ENCODE data around the gene ODAM. TPM values are rescaled to one million over a fixed set of nuclear protein-coding genes. Genes with fewer than 3 reads are reported as not detected.
"Not testable (repeated sequence)": the region's sequence is repeated elsewhere in the genome, so short reads cannot be mapped to it uniquely, and the experiment has no call there.

Gene ODAM
- total RNA-seq, 1 donor from 2014 or later: not detected

DNA sequence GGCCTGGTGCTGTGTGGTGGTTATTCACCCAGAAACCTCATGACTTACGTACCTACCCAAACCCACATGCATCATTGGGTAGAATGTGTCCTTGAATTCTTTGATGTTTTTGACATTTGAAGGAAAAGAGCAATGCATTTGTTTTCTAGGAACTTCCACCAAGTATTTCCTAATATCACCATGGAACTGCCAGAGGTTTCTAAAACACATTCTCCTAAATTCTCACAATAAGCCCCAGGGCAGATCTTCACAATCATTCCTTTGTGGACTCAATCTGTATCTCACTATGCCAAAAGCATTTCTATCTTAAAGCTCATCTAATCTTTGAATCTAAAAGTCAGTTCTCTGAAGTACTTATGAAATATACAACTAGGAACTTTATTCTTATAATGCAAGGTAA, 8.3 kb upstream of the ODAM start:
- H3K27me3 Mint-ChIP-seq (ENCODE audit: low read depth): no peaks in the 10 kb centered on the region
- no peaks in the 10 kb centered on the region for H3K36me3 Mint-ChIP-seq (ENCODE audit: low read depth)
- no peak overlapping the region for H3K27ac Mint-ChIP-seq
- no peaks in the 10 kb centered on the region for H3K4me1 Mint-ChIP-seq (ENCODE audit: low read depth)
- intact Hi-C loops (cut with micrococcal nuclease): loop anchor here (10.0 kb wide), 1 partner anchor 872 kb away; no protein-coding TSS in a partner anchor
- no peak overlapping the region for H3K4me3 Mint-ChIP-seq (ENCODE audit: low read depth)
- DNase-seq (ENCODE audit: low spot score): no peak
- no peaks in the 10 kb centered on the region for H3K9me3 Mint-ChIP-seq

DNA sequence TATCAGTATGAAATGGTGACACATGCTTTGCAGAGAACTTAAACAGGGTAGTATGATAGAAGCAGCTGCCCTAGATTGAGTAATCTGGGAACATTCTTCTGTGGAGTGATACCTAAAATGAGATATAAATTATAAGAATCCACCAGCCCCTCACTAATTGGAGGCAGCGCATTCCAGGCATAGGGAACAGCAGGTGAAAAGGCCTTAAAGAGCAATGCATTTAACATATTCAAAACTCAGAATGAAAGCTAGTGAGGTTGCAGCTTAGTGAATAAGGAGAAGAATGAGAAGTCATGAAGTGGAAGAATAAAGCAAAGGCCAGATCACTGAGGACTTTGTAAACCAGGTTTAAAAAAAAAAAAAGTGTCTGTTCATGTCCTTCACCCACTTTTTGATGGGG, 4.9 kb upstream of the ODAM start:
- DNase-seq (ENCODE audit: low spot score): no peak

DNA sequence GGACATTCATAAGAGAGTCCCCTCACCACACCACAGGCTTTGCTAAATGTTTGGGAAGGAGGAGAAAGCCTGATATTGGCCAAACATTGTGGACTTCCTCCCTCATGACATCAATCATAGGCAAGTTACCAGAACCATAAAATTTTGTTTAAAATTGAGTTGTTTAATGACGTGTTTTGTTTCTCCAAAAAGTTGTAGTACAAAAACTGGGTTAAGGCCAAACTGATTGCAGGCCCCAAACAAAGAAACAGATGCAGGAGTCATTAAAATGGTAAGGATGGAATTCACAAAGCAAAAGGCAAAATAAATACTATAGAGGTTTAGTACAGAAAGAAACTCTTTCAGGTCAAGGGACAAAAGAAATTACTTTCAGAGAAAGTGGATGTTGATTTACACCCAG, 3.9 kb upstream of the ODAM start:
- H3K4me3 Mint-ChIP-seq (ENCODE audit: low read depth): no peak overlapping the region
- intact Hi-C loops (cut with micrococcal nuclease): no loop called here
- no peaks in the 10 kb centered on the region for H3K27me3 Mint-ChIP-seq (ENCODE audit: low read depth)
- H3K36me3 Mint-ChIP-seq (ENCODE audit: low read depth): no peaks in the 10 kb centered on the region
- H3K4me1 Mint-ChIP-seq (ENCODE audit: low read depth): no peaks in the 10 kb centered on the region
- DNase-seq (ENCODE audit: low spot score): no peak
- no peaks in the 10 kb centered on the region for H3K9me3 Mint-ChIP-seq
- no peak overlapping the region for H3K27ac Mint-ChIP-seq

More for the DNA sequence above, 4.9 kb upstream of the ODAM start:
- no peaks in the 10 kb centered on the region for H3K27me3 Mint-ChIP-seq (ENCODE audit: low read depth)
- no peak overlapping the region for H3K27ac Mint-ChIP-seq
- intact Hi-C loops (cut with micrococcal nuclease): no loop called here
- no peaks in the 10 kb centered on the region for H3K36me3 Mint-ChIP-seq (ENCODE audit: low read depth)
- no peak overlapping the region for H3K4me3 Mint-ChIP-seq (ENCODE audit: low read depth)
- H3K4me1 Mint-ChIP-seq (ENCODE audit: low read depth): no peaks in the 10 kb centered on the region
- H3K9me3 Mint-ChIP-seq: no peaks in the 10 kb centered on the region

DNA sequence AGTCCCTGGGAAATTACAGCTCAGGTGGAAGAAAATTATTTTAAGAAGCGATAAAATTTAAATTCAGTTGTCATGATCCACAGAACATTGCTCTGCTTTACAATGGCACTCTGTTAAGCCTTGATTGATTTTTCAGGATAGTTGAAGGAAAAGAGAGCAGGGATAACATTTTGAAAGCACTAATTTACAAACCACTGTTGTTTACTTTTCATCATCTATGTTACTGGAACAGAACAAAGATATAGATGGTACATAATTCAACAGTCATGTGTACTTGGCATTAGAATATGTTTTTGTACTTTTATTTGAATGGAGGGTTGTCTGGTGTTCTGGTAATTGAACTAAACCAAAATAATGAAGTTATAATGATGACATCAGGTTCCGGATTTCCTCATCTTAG, 2.6 kb upstream of the ODAM start:
- Mint-ChIP-seq H3K36me3 (ENCODE audit: low read depth) (no peaks in the 10 kb centered on the region), H3K4me3 (ENCODE audit: low read depth) (no peak overlapping the region), H3K4me1 (ENCODE audit: low read depth) (no peaks in the 10 kb centered on the region), H3K9me3 (no peaks in the 10 kb centered on the region), H3K27me3 (ENCODE audit: low read depth) (no peaks in the 10 kb centered on the region), H3K27ac (no peak overlapping the region)
- DNase-seq (ENCODE audit: low spot score): no peak
- intact Hi-C loops (cut with micrococcal nuclease): no loop called here

DNA sequence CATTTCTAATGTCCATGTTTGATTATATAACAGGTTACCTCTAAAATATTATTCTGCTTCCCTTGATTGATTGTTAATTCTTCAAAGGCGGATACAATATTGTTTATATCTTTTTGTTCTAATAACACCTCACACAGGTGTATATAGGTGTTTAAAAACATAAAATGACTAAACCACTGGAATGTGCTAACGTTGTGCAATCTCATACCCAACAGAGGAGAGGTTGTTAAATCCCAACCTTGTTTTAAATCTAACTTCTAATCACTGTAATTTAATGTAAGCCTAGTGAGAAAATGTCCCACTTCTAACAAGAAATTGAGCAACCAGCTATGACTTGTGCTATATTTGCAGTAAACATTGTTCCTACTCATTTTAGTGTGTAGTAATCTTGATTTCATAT, 1.3 kb downstream of the ODAM start:
- Mint-ChIP-seq H3K4me1 (ENCODE audit: low read depth) (no peaks in the 10 kb centered on the region), H3K9me3 (no peaks in the 10 kb centered on the region), H3K36me3 (ENCODE audit: low read depth) (no peaks in the 10 kb centered on the region), H3K27me3 (ENCODE audit: low read depth) (no peaks in the 10 kb centered on the region), H3K4me3 (ENCODE audit: low read depth) (no peak overlapping the region), H3K27ac (no peak overlapping the region)
- no peak for DNase-seq (ENCODE audit: low spot score)
- intact Hi-C loops (cut with micrococcal nuclease): no loop called here

DNA sequence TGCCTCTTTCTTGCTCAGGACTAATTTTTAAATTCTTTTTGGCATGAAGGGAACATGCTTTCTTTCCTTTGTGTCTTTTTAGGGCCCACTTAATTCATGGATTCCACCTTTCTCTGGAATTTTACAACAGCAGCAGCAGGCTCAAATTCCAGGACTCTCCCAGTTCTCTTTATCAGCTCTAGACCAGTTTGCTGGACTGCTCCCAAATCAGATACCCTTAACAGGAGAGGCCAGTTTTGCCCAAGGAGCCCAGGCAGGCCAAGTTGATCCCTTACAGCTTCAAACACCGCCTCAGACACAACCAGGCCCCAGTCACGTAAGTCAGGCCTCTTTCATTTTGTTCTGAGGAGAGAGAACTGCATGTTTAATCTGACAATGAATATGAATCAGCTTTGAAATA, 2.3 kb downstream of the ODAM start:
- intact Hi-C loops (cut with micrococcal nuclease): no loop called here
- Mint-ChIP-seq H3K27me3 (ENCODE audit: low read depth) (no peaks in the 10 kb centered on the region), H3K4me3 (ENCODE audit: low read depth) (no peak overlapping the region), H3K9me3 (no peaks in the 10 kb centered on the region), H3K4me1 (ENCODE audit: low read depth) (no peaks in the 10 kb centered on the region), H3K36me3 (ENCODE audit: low read depth) (no peaks in the 10 kb centered on the region), H3K27ac (no peak overlapping the region)
- DNase-seq (ENCODE audit: low spot score): no peak

DNA sequence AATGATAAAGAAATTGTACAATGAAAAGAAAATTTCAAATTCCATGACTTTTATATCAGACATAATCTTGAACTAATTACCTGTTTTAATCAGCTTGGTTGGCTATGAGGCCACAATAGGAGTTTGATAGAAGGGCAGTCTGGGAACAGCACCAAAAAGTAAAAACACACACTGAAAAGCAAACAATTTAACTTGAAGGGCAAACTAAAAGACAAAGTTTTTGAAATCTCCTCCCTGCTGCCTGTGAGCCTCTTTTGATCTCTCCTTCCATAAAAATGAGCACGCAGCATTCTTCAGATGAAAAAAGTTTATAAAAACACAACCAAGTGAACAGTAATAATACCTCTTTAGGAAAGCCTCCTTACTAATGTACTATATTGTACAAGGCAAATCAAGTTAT, 8.1 kb downstream of the ODAM start:
- Mint-ChIP-seq H3K36me3 (ENCODE audit: low read depth) (no peaks in the 10 kb centered on the region), H3K9me3 (no peaks in the 10 kb centered on the region), H3K4me1 (ENCODE audit: low read depth) (no peaks in the 10 kb centered on the region), H3K4me3 (ENCODE audit: low read depth) (no peak overlapping the region), H3K27ac (no peak overlapping the region), H3K27me3 (ENCODE audit: low read depth) (no peaks in the 10 kb centered on the region)
- intact Hi-C loops (cut with micrococcal nuclease): no loop called here
- DNase-seq (ENCODE audit: low spot score): no peak

DNA sequence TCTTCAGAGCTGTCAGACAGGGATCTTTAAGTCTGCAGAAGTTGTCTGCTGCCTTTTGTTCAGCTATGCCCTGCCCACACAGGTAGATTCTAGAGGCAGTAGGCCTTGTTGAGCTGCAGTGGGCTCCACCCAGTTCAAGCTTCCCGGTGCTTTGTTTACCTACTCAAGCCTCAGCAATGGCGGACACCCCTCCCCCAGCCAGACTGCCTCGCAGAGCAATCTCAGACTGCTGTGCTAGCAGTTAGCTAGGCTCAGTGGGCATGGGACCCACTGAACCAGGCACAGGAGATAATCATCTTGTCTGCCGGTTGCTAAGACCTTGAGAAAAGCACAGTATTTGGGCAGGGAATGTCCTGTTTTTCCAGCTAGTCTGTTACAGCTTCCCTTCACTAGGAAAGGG, 17.2 kb downstream of the ODAM start:
- intact Hi-C loops (cut with micrococcal nuclease); H3K4me3 Mint-ChIP-seq (ENCODE audit: low read depth); H3K4me1 Mint-ChIP-seq (ENCODE audit: low read depth); H3K27me3 Mint-ChIP-seq (ENCODE audit: low read depth); H3K27ac Mint-ChIP-seq; DNase-seq (ENCODE audit: low spot score); H3K36me3 Mint-ChIP-seq (ENCODE audit: low read depth); H3K9me3 Mint-ChIP-seq: not testable (repeated sequence)

DNA sequence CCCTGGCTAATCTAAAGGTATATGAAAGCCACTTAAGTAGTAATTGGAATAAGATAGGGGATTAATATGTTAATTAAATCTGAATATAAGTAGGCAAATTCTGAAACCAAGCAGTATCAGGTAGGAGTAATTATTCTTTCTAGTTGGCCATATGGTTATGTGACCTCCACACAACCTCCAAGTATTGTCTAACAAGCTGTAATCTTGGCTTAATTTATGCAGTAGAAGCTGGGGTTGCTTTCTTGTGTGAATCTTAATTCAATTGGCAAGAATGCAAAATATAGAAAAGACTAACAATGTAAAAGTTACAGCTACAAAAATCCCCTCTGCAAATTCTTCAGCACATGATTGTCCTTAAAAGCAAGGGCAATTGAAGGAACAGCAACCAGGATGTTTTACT, 20.6 kb downstream of the ODAM start:
- H3K4me1 Mint-ChIP-seq (ENCODE audit: low read depth); H3K27me3 Mint-ChIP-seq (ENCODE audit: low read depth); H3K36me3 Mint-ChIP-seq (ENCODE audit: low read depth); DNase-seq (ENCODE audit: low spot score); intact Hi-C loops (cut with micrococcal nuclease); H3K27ac Mint-ChIP-seq; H3K9me3 Mint-ChIP-seq; H3K4me3 Mint-ChIP-seq (ENCODE audit: low read depth): not testable (repeated sequence)

DNA sequence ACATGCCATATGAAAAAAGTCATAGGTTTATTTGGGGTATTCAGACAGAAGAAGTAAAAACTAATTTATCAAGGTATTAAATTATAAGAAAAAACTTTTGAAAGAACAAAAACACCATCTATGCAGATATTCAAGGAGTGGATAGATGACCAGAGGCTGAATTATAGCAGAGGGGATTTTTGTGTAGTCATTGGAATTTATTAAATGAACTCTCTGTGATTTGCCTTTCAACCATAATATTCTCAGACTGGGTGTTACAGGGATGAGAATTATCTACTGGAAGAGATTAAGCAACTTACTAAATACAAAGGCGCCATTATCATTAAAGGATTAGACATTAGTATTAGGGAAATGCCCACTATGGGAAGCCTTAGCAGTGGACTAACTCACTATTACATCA, 21.0 kb downstream of the ODAM start:
- DNase-seq (ENCODE audit: low spot score); H3K4me1 Mint-ChIP-seq (ENCODE audit: low read depth); H3K9me3 Mint-ChIP-seq; H3K36me3 Mint-ChIP-seq (ENCODE audit: low read depth); H3K27me3 Mint-ChIP-seq (ENCODE audit: low read depth); intact Hi-C loops (cut with micrococcal nuclease); H3K4me3 Mint-ChIP-seq (ENCODE audit: low read depth); H3K27ac Mint-ChIP-seq: not testable (repeated sequence)

DNA sequence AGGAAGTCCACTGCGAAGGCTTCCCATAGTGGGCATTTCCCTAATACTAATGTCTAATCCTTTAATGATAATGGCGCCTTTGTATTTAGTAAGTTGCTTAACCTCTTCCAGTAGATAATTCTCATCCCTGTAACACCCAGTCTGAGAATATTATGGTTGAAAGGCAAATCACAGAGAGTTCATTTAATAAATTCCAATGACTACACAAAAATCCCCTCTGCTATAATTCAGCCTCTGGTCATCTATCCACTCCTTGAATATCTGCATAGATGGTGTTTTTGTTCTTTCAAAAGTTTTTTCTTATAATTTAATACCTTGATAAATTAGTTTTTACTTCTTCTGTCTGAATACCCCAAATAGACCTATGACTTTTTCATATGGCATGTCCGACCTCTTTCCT, 25.9 kb downstream of the ODAM start:
- H3K9me3 Mint-ChIP-seq; H3K27ac Mint-ChIP-seq; DNase-seq (ENCODE audit: low spot score); H3K4me1 Mint-ChIP-seq (ENCODE audit: low read depth); intact Hi-C loops (cut with micrococcal nuclease); H3K4me3 Mint-ChIP-seq (ENCODE audit: low read depth); H3K36me3 Mint-ChIP-seq (ENCODE audit: low read depth); H3K27me3 Mint-ChIP-seq (ENCODE audit: low read depth): not testable (repeated sequence)

DNA sequence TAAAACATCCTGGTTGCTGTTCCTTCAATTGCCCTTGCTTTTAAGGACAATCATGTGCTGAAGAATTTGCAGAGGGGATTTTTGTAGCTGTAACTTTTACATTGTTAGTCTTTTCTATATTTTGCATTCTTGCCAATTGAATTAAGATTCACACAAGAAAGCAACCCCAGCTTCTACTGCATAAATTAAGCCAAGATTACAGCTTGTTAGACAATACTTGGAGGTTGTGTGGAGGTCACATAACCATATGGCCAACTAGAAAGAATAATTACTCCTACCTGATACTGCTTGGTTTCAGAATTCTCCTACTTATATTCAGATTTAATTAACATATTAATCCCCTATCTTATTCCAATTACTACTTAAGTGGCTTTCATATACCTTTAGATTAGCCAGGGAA, 26.3 kb downstream of the ODAM start:
- H3K4me1 Mint-ChIP-seq (ENCODE audit: low read depth); H3K9me3 Mint-ChIP-seq: not testable (repeated sequence)

DNA sequence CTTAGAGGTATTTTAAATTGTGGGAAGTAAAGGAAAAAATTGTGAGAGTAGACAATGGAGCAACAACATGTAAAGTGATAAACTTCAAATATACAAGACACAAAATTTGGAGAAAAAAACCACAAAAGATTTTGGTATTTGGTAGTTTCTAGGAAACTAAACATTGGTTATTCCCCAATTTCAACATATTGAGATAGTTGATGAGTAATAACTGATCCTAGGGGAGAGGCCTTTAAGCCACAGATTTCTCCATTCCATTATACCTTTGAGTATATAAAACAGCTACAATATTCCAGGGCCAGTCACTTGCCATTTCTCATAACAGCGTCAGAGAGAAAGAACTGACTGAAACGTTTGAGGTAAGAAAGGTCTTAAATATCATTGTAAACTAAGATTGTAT, 30.3 kb downstream of the ODAM start, which contains the start of gene FDCSP:
FDCSP (plus strand) TSS at position 301 of the 400 bp plus-strand sequence. CDS start 5,071 bp downstream, outside the sequence.
- Mint-ChIP-seq H3K36me3 (ENCODE audit: low read depth) (no peaks in the 10 kb centered on the region), H3K9me3 (no peaks in the 10 kb centered on the region), H3K4me1 (ENCODE audit: low read depth) (no peaks in the 10 kb centered on the region), H3K27ac (no peak within 1 kb of the TSS), H3K27me3 (ENCODE audit: low read depth) (no peaks in the 10 kb centered on the region), H3K4me3 (ENCODE audit: low read depth) (no peak within 1 kb of the TSS)
- intact Hi-C loops (cut with micrococcal nuclease): no loop called here
- DNase-seq (ENCODE audit: low spot score): no peak

More for the DNA sequence above, 26.3 kb downstream of the ODAM start:
- intact Hi-C loops (cut with micrococcal nuclease); H3K27ac Mint-ChIP-seq; H3K36me3 Mint-ChIP-seq (ENCODE audit: low read depth); DNase-seq (ENCODE audit: low spot score); H3K4me3 Mint-ChIP-seq (ENCODE audit: low read depth); H3K27me3 Mint-ChIP-seq (ENCODE audit: low read depth): not testable (repeated sequence)

DNA sequence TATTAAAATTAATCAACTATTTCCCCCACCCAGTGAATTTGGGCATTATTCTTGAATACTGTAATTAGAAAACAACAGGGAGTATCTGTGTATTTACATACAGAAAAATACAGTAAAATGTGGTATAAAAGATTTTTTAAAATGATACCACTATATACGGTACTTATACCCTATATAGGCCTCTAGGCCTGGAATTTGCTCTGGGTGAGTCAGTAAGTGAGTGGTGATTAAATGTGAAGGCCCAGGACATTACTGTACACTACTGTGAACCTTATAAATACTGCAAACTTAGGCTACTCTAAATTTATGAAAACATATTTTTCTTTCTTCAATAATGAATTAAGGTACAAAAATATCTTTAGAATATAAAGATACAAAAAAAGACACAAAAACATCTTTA, 40.6 kb downstream of the ODAM start:
- Mint-ChIP-seq H3K9me3 (no peaks in the 10 kb centered on the region), H3K4me3 (ENCODE audit: low read depth) (no peak overlapping the region), H3K36me3 (ENCODE audit: low read depth) (no peaks in the 10 kb centered on the region), H3K27me3 (ENCODE audit: low read depth) (no peaks in the 10 kb centered on the region), H3K4me1 (ENCODE audit: low read depth) (no peaks in the 10 kb centered on the region), H3K27ac (no peak overlapping the region)
- intact Hi-C loops (cut with micrococcal nuclease): no loop called here
- DNase-seq (ENCODE audit: low spot score): no peak
